ENCODE results near the gene MSRB3. TPM values are rescaled to one million over a fixed set of nuclear protein-coding genes. Genes with fewer than 3 reads are reported as not detected.
"Not testable (repeated sequence)": the region's sequence is repeated elsewhere in the genome, so short reads cannot be mapped to it uniquely, and the experiment has no call there.

The MSRB3 gene
- total RNA-seq, 2 donors from 2014 or later = 3.5 to 29.6 TPM

GRCh38 chr12:65308006-65308405 is 29.5 kb downstream of the MSRB3 start:
- intact Hi-C loops (cut with DNase I) = loop anchor here (5.0 kb wide), 1 partner anchor 779 kb away; no protein-coding TSS in a partner anchor
- Histone ChIP-seq H3K27ac (no peak overlapping the region), H3K9ac (ENCODE audit: low read depth in 2 of 2, low read length in 2 of 2) (no peak overlapping the region), H3K36me3 (no peaks in the 10 kb centered on the region), H3K4me3 (no peak overlapping the region), H3K4me1 (no peaks in the 10 kb centered on the region), H3K9me3 (no peaks in the 10 kb centered on the region), H3K27me3 (no peaks in the 10 kb centered on the region)
- no peak for DNase-seq
- TF ChIP-seq CTCF (IDR thresholded peaks at IDR 0.05) = no peak

GRCh38 chr12:65308601-65309071 is 30.2 kb downstream of the MSRB3 start:
- no peak for DNase-seq
- Histone ChIP-seq H3K27ac (no peak overlapping the region), H3K9me3 (no peaks in the 10 kb centered on the region), H3K9ac (ENCODE audit: low read depth in 2 of 2, low read length in 2 of 2) (no peak overlapping the region), H3K27me3 (no peaks in the 10 kb centered on the region), H3K36me3 (no peaks in the 10 kb centered on the region), H3K4me3 (no peak overlapping the region), H3K4me1 (no peaks in the 10 kb centered on the region)
- intact Hi-C loops (cut with DNase I) = loop anchor here (5.0 kb wide), 1 partner anchor 779 kb away; no protein-coding TSS in a partner anchor
- no peak for TF ChIP-seq CTCF (IDR thresholded peaks at IDR 0.05)

- H3K9ac ChIP-seq (ENCODE audit: low read depth in 2 of 2, low read length in 2 of 2) = no peak overlapping the region
- H3K27me3 ChIP-seq = no peaks in the 10 kb centered on the region
- H3K36me3 ChIP-seq = no peaks in the 10 kb centered on the region
- no peaks in the 10 kb centered on the region for H3K4me1 ChIP-seq
- TF ChIP-seq CTCF (IDR thresholded peaks at IDR 0.05) = no peak
- H3K9me3 ChIP-seq = no peaks in the 10 kb centered on the region
- intact Hi-C loops (cut with DNase I) = no loop called here
- H3K4me3 ChIP-seq = no peak overlapping the region
- DNase-seq = no peak
- no peak overlapping the region for H3K27ac ChIP-seq
Measured at GRCh38 chr12:65311260-65311659, 32.8 kb downstream of the MSRB3 start.

GRCh38 chr12:65313719-65314317 is 35.3 kb downstream of the MSRB3 start:
- intact Hi-C loops (cut with DNase I) = no loop called here
- no peaks in the 10 kb centered on the region for H3K36me3 ChIP-seq
- H3K9ac ChIP-seq (ENCODE audit: low read depth in 2 of 2, low read length in 2 of 2) = no peak overlapping the region
- H3K9me3 ChIP-seq = no peaks in the 10 kb centered on the region
- DNase-seq = no peak
- H3K4me1 ChIP-seq = no peaks in the 10 kb centered on the region
- TF ChIP-seq CTCF (IDR thresholded peaks at IDR 0.05) = no peak
- H3K27me3 ChIP-seq = no peaks in the 10 kb centered on the region
- H3K4me3 ChIP-seq = no peak overlapping the region
- H3K27ac ChIP-seq = no peak overlapping the region

GRCh38 chr12:65315238-65315637 is 36.8 kb downstream of the MSRB3 start:
- intact Hi-C loops (cut with DNase I); H3K9me3 ChIP-seq; H3K27ac ChIP-seq; H3K27me3 ChIP-seq; DNase-seq; H3K4me3 ChIP-seq; H3K36me3 ChIP-seq; H3K4me1 ChIP-seq; H3K9ac ChIP-seq (ENCODE audit: low read depth in 2 of 2, low read length in 2 of 2): not testable (repeated sequence)

- no peak for TF ChIP-seq CTCF (IDR thresholded peaks at IDR 0.05)
- Histone ChIP-seq H3K27me3 (no peaks in the 10 kb centered on the region), H3K9ac (ENCODE audit: low read depth in 2 of 2, low read length in 2 of 2) (no peak overlapping the region), H3K4me1 (no peaks in the 10 kb centered on the region), H3K36me3 (no peaks in the 10 kb centered on the region), H3K27ac (no peak overlapping the region), H3K9me3 (no peaks in the 10 kb centered on the region), H3K4me3 (no peak overlapping the region)
- DNase-seq = no peak
- intact Hi-C loops (cut with DNase I) = no loop called here
Measured at GRCh38 chr12:65318186-65318685, 39.8 kb downstream of the MSRB3 start.
